Amniotic epithelial cell (primary cell): ENCODE data around the gene NEUROG2.
"Not testable (repeated sequence)": the region's sequence is repeated elsewhere in the genome, so short reads cannot be mapped to it uniquely, and the experiment has no call there.

Experiments
- DNase-seq: peaks from one replicate; pipeline ENCODE4 v3.0.0-alpha.2; 2010; ENCODE audit warnings: low read depth

NEUROG2 gene

GRCh38 chr4:112490808-112491207 lies 25.2 kb downstream of the NEUROG2 start:
- DNase-seq, result not testable (repeated sequence)

- DNase-seq, result no peak
Observed at GRCh38 chr4:112485930-112486329, 30.1 kb downstream of the NEUROG2 start.

- DNase-seq, result no peak
Observed at GRCh38 chr4:112473985-112474384, 42.0 kb downstream of the NEUROG2 start.

- no peak for DNase-seq
Observed at GRCh38 chr4:112472318-112472717, 43.7 kb downstream of the NEUROG2 start.
